ENCODE measurements around the gene FASN. TPM values are rescaled to one million over a fixed set of nuclear protein-coding genes. Genes with fewer than 3 reads are reported as not detected.
A peak's percentile ranks its signal among the peaks of the same experiment; 100 is the strongest.

FASN gene
- total RNA-seq, 1 experiment from 2014 or later = 89.9 TPM

DNA sequence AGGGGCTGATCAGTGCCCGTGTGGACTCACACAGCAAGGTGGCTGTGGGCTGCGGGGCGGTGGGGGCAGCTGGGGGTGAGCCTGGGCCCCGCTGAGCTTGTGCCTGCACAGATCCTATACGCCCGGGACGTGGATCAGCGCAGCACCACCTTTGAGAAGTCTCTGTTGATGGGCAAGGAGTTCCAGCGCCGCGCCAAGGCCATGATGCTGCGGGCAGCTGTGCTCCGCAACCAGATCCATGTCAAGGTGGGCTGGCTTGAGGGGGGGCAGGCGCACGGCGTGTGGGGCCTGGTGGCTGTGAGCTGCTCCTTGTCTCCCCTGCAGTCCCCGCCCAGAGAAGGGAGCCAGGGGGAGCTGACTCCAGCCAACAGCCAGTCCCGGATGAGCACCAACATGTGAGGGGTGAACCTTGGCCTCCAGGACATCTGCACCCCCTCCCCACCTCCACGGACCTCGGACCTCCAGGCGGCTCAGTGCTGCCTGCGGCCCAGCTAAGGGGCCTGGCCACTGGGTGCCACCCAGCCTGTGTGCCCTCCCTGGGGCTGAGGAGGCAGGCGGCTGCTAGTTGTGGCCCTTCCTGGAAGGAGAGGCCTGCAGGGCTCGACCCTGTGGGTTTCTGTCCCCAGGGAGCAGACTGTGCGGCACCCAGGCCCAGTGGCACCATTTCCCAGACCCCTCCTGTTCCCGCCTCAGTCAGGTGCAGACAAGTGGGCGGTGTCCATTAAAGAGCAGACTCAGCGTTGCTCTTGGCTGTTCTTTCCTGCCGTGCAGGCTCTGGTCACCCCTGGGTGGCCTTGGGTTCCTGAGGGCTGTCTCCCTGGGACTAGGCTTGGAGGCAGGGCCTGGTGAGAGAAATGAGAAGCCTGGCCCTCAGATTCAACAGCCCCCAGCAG lies 41.1 kb downstream of the FASN start:
- no peak for DNase-seq (ENCODE audit: low spot score)

DNA sequence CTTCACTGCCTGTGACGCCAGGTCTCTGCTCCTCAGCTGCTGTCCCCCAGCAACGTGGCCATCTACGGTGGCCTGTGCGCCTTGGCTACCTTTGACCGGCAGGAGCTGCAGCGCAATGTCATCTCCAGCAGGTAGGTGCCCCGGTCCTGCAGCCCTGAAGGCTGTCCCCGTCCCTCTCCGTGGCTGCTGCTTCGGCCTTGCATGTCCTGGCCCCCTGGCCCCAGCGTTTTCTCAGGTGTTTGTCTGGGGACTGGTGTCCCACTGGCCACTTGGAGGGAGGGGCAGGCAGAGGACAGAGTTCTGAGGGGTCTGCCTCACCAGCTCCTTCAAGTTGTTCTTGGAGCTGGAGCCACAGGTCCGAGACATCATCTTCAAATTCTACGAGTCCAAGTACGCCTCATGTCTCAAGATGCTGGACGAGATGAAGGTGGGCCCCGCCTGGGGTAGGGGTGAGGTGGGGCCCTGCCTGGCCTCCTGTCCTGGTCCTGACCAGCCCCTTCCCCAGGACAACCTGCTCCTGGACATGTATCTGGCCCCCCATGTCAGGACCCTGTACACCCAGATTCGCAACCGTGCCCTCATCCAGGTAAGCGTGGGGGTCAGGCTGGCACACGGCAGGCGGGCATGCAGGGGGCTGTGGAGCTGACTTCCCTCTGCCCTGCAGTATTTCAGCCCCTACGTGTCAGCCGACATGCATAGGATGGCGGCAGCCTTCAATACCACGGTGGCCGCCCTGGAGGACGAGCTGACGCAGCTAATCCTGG lies 41.9 kb downstream of the FASN start:
- DNase-seq (ENCODE audit: low spot score) = no peak

DNA sequence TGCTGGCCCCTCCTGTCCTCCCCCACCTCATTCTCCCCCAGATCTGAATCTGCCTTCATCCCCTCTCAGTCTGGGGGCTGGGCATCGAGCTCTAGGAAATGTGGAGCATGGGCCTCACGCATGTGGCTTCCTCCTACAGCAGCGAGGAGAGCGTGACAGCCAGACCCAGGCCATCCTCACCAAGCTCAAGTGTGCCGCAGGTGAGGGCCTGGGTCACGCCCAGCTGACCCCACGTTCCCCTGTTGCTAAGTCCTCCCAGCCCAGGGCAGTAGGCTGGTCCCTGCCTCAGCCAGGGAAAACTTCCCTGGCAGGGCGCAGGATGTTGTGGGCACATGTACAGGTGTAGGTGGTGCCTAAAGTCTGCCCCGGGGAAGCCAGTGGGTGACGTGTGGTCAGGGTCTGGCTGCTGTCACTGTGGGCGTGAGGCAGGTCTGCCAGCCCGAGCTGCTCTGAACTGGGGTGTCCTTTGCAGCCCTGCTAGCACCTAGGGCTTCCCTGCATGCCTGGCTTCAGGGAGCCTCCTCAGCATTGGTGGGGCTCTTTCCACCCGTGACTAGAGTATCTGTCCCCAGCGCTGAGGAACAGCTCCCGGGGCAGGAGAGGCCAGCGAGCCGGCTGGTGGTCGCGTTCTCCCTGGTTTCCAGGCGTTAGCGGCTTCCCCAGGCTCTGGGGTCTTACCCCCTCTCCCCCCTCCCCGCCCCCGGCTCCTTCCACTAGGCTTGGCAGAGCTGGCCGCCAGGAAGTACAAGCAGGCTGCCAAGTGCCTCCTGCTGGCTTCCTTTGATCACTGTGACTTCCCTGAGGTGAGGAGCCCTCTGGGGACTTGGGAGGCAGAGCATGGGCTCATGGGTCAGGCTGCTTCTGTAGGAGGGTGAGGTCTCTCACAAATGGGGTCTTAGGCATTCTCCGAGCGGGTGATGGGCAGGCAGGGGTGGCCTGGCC lies 42.7 kb downstream of the FASN start:
- DNase-seq (ENCODE audit: low spot score) = no peak

DNA sequence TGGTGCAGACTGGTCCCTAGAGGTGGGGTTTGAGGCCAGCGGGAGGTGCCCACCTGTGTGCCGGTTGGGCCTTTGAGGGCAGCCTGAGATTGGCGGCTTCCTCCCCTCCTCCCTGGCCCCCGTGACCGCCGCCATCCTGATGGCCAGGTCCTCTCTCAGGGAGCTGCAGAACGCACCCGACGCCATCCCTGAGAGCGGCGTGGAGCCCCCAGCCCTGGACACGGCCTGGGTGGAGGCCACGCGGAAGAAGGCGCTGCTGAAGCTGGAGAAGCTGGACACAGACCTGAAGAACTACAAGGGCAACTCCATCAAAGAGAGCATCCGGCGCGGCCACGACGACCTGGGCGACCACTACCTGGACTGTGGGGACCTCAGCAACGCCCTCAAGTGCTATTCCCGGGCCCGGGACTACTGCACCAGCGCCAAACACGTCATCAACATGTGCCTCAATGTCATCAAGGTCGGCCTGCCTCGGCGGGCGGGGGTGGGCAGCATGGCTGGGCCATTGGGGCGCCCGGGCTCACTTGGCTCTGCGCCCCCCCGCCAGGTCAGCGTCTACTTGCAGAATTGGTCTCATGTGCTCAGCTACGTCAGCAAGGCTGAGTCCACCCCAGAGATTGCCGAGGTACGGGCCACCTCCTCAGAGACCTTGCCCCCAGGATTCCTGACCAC lies 43.5 kb downstream of the FASN start:
- DNase-seq (ENCODE audit: low spot score) = no peak

DNA sequence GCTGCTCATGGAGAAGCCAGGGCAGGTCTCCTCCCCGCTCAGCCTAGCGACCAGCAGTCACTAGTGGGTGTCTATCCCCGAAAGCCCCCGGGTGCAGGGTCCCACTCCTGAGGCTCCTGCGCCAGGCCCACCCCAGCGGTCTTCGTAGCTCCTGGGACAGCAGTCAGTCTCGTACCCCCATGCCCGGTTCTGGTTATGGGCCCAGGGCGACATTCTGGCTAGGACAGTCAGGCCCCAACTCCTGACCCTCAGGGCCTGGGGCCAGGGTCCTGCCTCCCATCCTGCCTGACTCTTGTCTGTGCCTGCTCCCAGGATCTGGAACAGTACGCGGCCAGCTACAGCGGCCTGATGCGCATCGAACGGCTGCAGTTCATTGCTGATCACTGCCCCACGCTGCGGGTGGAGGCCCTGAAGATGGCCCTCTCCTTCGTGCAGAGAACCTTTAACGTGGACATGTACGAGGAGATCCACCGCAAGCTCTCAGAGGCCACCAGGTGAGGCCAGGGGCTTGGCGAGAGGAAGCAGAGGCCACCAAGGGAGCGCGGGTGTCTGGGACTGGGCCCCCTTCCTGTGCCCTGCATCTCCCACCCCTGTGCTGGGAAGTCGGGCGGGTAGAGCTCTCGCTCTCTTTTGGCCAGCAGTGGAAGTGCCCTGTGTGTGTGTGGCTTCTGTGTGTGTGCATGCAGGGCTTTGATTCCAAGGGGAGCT lies 44.3 kb downstream of the FASN start:
- no peak for DNase-seq (ENCODE audit: low spot score)

DNA sequence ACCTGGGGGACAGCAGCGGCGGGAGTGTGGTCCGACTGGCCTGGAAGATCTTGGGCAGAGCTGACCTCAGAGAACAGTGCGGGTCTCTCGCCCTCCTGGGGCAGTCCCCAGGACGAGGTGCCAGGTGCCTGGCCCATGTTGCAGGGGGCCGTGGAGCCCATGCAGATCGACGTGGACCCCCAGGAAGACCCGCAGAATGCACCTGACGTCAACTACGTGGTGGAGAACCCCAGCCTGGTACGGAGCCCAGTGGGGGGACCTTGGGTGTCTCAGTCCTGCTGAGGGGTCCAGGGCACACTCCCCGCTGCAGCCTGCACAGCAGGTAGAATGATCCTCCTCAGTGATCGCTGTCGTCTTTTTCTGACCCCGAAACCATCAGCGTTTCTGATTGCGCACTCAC lies 44.9 kb downstream of the FASN start:
- no peak for DNase-seq (ENCODE audit: low spot score)

DNA sequence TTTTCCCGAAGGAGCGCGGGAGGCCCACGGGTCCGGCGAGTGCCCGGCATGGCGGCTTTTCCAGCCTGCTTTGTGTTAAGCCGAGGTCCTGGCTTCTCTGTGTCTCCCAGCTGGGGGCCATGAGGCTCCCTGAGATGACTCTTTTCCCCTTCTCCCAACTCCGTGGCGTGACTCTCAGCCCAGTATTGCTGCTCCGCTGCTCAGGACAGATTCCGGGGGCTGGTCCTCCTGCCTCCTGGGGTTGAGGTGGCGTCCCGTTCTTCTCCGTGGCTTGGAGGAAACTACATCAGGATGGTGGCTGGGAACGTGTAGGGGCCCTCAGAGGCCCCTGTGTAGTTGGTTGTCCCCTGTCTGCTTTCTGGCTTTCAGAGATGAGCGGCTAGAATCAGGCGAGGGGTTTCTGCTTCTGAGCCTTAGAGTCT lies 45.4 kb downstream of the FASN start:
- no peak for DNase-seq (ENCODE audit: low spot score)

DNA sequence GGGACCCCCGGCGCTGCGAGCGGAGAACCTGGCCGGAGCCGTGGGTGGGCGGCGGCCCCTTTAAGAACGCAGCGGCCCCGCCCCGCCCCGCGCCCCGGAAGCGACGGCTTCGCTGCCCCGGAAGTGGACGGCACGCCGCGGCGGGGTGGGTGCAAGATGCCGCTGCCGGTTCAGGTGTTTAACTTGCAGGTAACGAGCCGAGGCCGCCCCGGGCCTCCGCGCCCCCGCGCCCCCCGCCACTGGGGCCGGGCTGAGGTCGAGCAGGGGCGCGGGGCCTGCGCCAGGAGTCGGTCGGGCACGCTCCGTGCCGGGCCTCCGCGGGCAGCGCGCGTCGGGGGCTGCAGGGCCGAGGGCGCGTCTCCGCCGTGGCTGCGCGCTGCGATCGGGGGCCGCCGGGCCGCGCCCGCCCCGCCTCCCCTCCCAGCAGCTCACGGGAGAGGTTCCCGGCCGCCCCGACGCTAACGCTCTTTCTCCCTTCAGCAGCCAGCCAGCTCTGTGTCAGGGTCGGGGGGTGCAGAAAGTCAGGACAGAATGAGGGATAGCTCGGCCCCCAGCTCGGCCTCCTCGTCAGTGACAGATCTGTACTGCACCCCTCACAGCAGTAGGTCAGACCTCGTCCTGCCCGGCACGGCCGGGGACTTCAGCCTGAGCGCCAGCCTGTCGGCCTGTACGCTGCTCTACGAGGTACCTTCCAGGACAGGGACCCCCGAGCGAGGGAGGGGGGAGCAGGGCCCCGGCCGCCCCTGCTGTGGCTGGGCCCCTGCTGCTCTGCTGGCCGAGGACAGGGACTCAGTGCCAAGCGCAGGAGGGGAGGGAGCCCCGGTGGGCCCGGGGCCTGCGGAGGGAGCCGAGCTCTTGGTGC lies 46.0 kb downstream of the FASN start, which contains the start of the genes GPS1 and RFNG:
GPS1 (plus strand) TSS at position 123 of the 862 bp plus-strand sequence; CDS start at position 157, 34 bp downstream.
RFNG (minus strand) TSS at position 36 of the 862 bp plus-strand sequence. CDS start 45 bp downstream, outside the sequence.
- DNase-seq (ENCODE audit: low spot score) = peak; percentile 26

DNA sequence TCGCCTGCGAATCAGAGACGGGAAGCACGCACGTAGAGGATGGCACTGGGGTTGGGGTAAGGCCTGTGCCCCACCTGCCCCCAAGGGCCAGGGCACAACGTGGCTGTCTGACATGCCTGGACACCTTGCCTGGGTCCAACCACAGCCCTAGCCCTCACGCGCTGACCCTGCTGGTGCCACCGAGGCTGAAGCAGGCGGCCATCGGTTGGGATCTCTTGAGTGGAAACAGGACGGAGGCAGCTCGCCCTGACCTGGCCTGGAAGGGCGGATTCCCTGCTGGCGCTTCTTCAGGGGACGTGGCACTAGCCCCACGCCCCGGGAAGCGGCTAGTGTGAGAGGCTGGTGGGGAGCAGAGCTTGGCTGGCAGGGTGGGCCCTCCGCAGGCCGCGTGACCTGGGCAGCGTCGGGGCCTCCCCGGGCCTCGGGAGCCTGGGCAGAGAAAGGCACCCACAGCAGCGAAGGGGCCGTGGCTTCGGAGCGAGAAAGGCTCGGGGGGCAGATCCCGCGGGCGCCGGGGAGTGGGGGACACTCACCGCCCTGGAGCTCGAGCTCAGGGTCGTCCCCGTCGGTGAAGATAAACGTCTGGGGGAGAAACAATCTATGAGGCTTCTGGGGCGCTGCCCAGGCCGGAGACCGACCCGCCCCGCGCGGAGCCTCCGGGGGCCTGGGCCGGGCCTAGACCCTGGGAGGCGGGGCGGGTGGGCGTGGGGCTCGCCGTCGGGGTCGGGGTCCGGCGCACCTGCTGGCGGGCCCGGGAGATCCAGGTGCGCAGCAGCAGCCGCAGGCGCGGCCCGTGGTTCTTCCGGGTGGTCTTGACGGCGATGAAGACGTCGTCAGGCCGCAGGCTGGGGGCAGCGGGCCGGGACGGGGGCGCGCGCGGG lies 47.0 kb downstream of the FASN start:
- DNase-seq (ENCODE audit: low spot score) = no peak

DNA sequence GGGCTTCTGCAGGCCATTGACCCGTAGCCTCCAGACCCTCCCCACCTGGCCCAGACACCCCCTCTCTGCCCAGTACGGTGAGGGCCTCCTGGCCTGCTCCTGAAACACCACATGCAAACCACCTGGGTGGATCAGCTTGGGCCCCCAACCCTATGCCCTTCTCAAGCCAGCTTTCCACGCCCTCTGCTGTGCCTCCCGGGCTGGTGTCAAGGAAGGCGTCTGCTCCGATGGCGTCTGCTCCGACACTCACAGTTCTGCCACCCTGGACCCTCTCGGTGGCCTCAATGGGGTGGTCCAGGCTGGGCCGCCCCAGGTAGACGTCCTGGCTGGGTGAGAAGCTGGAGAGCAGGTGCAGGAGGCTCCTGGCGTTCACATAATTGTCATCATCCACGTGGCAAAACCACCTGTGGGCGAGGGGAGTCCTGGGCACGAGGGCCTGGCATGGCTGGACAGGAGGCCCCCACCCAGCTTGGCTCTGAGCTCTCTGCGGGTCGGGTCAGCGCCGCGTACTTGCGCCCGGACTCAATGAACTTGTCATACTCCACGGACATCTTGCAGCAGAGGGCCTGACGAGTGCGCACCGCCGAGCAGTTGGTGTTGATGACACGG lies 47.8 kb downstream of the FASN start:
- no peak for DNase-seq (ENCODE audit: low spot score)

DNA sequence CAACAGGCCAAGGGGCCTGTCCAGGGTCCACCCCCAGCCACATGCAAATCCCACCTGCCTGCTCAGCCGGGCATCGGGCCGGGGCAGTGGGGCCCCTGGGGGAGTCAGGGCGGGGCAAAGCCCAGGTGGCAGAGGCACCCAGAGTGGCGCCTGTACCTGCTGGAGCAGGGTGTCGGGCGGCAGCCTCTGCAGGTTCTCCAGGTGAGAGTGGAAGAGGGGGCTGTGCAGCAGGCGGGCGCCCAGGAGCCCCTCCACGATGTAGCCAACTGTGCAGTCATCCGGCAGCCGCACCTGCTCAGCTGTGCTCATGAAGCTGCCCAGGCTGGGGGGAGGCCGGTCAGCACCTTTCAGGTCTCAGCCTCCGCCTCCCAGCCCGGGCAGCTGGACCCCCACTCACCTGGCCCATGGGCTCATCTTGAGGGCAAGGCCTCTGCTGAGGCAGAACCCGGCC lies 48.5 kb downstream of the FASN start:
- DNase-seq (ENCODE audit: low spot score) = no peak

DNA sequence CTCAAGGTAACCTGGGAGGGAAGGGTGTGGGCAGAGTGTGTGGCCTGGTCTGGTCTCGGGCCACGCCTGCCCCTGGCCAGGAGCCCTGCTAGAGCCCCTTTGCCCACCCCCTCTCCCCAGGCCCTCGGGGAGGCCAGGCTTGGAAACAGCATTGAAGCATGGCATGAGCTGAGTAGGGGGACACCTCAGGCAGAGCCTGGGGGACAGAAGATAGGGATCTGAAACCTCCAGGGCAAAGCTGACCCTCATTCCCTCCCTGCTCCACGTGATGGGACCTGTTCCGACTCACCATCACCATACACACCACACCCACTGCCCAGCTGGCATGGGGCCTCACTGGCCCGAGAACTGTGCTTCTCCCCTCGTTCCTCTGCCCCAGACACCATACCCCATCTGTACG lies 48.9 kb downstream of the FASN start:
- DNase-seq (ENCODE audit: low spot score) = no peak

DNA sequence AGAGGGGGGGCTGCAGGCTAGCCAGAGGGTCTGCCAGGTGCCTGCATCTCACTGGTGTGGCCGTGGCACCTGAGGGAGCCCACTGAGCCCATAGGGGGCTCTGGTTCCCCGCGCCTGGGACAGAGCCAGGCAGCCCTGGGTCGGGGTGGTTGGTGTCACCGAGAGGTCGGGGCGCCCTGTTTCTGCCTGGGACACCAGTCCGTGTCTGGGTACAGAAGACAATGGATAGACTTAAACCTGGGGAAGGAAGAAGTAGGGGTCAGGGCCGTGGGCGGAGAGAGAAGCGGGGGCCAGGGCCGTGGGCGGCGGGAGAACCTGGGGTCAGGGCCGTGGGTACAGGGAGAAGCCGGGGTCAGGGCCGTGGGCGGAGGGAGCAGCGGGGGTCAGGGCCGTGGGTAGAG lies 49.5 kb downstream of the FASN start:
- no peak for DNase-seq (ENCODE audit: low spot score)

DNA sequence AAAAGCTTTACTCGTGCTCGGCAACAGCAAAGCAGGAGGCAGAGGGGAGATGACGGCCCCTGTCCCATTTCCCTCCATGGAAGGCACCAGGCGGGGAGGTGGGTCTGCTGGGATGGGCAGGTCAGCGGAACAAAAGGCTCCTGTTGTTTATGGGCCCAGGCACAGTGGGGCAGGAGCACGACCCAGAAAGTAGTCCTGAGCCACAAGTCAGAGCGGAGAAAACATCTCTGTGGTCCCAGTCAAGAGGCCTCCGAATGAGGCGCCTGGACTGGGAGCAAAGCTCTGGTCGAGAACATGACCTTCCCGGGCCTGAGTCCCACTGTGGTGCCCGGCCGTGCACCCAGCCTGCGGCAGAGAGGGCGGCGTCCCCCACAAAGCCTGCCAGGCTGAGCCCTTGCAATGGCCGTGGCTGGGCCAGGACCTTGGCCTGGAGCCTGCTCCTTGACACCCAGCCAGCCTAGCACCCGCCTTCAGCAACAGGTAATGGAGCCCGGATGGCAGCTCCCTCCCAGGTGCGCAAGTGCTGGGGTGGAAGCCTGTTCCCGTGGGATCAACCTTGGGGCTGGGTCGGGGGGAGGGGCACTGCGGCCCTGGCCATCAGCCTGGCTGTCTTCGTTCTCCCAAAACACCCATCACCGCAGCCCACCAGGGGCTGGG lies 50.0 kb downstream of the FASN start:
- no peak for DNase-seq (ENCODE audit: low spot score)

DNA sequence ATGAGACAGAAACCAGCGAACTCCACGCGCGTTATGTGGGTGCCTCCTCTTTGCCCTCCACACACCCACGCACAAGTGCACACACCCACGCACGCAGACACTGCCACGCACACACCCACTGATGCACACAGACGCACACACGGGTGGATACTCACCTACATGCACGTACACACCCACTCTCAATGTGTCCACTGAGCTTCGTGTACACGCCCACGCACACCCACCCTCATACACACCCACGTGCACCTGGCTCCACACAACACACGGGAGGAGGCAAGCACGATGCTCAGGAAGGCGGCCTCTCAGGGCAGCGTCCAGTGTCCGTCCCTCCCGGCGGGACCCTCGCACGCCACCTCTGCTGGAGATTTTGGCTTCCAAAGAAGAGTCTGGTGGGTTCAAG lies 50.7 kb downstream of the FASN start:
- no peak for DNase-seq (ENCODE audit: low spot score)

DNA sequence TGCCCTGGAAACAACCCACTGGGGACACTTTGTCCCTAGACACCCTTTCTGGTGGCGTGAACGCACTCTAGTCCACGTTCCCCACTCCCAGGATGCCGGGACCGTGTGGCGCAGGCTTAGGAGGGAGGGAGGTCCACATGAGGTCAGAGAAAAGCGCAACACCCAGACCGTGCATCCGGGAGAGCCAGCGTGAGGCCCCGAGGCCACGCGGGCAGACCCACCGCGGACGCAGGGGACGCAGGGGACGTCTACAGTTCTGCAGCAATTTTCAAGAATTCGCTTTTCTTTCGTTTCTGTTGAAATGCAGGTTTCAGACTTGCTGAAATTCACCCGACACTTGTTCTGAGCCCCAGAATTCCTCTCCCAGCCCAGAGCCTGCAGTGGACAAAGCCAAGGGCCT lies 51.1 kb downstream of the FASN start:
- DNase-seq (ENCODE audit: low spot score) = no peak

DNA sequence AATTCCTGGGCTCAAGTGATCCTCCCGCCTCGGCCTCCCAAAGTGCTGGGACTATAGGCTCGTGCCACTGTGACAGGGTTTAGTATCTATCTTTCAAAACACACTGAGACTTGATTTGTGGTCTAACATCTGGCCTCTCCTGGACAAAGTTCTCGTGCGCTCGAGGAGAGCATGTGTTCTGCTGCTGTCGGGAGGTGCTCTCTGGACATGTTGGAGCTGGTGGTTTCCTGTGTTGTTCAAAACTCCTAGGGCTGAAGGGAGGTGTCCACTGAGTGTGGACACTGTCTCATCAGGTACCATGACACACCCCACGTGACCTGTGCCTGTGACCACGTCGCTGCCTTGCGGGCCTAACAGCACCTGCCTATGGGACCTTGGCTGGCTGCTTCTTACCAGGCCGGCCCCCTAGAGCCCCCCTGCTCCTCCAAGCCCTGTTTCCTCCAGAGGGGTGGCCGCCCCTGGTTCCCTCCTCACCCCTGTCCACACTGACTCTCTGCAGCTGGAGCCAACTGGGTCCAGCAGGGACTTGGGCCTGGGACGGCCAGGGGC lies 52.0 kb downstream of the FASN start:
- no peak for DNase-seq (ENCODE audit: low spot score)

All from A172 (cell line).